Measurements from ENCODE around the gene KCNJ6.

- TF ChIP-seq CTCF (IDR thresholded peaks at IDR 0.05; ENCODE audit: low read length), result no peak
- TF ChIP-seq EZH2 (IDR thresholded peaks at IDR 0.05; ENCODE audit: borderline replicate concordance, low read length), result no peak
These were observed 39.7 kb downstream of the KCNJ6 start for GRCh38 chr21:37876561-37876960.
